ENCODE measurements around the gene DTWD1.
"Not testable (repeated sequence)": the region's sequence is repeated elsewhere in the genome, so short reads cannot be mapped to it uniquely, and the experiment has no call there.

Gene DTWD1

GRCh38 chr15:49620658-49621368 lies at the start of gene DTWD1, which contains the start of gene FAM227B:
Gene DTWD1, plus strand, starts transcription at chr15:49621048. Its CDS starts 4,120 bp downstream, at chr15:49625168.
Gene FAM227B, minus strand, starts transcription at chr15:49620818. Its CDS starts 5,647 bp downstream, at chr15:49615171.
- peak; percentile 85 to 86 for DNase-seq (ENCODE audit: low read depth in 1 of 2, low spot score in 1 of 2)

GRCh38 chr15:49573421-49573820 lies 47.4 kb upstream of the DTWD1 start:
- DNase-seq (ENCODE audit: low read depth in 1 of 2, low spot score in 1 of 2), result no peak

GRCh38 chr15:49589030-49589429 lies 31.8 kb upstream of the DTWD1 start:
- DNase-seq (ENCODE audit: low read depth in 1 of 2, low spot score in 1 of 2), result no peak

- DNase-seq (ENCODE audit: low read depth in 1 of 2, low spot score in 1 of 2), result not testable (repeated sequence)
Observed at GRCh38 chr15:49592829-49593316, 28.0 kb upstream of the DTWD1 start.

GRCh38 chr15:49604625-49605409 lies 16.0 kb upstream of the DTWD1 start:
- DNase-seq (ENCODE audit: low read depth in 1 of 2, low spot score in 1 of 2), result no peak

- no peak for DNase-seq (ENCODE audit: low read depth in 1 of 2, low spot score in 1 of 2)
Observed at GRCh38 chr15:49605588-49605987, 15.3 kb upstream of the DTWD1 start.

- DNase-seq (ENCODE audit: low read depth in 1 of 2, low spot score in 1 of 2), result no peak
Observed at GRCh38 chr15:49606594-49606993, 14.3 kb upstream of the DTWD1 start.

- DNase-seq (ENCODE audit: low read depth in 1 of 2, low spot score in 1 of 2), result no peak
Observed at GRCh38 chr15:49610157-49610918, 10.5 kb upstream of the DTWD1 start.

- DNase-seq (ENCODE audit: low read depth in 1 of 2, low spot score in 1 of 2), result not testable (repeated sequence)
Observed at GRCh38 chr15:49612240-49612639, 8.6 kb upstream of the DTWD1 start.

GRCh38 chr15:49619226-49619625 lies 1.6 kb upstream of the DTWD1 start:
- DNase-seq (ENCODE audit: low read depth in 1 of 2, low spot score in 1 of 2), result no peak

- DNase-seq (ENCODE audit: low read depth in 1 of 2, low spot score in 1 of 2), result no peak
Observed at GRCh38 chr15:49620199-49620598, 649 bp upstream of the DTWD1 start.

- DNase-seq (ENCODE audit: low read depth in 1 of 2, low spot score in 1 of 2), result no peak
Observed at GRCh38 chr15:49621401-49621811, 558 bp downstream of the DTWD1 start.

- no peak for DNase-seq (ENCODE audit: low read depth in 1 of 2, low spot score in 1 of 2)
Observed at GRCh38 chr15:49621887-49622286, 1.0 kb downstream of the DTWD1 start.

- DNase-seq (ENCODE audit: low read depth in 1 of 2, low spot score in 1 of 2), result no peak
Observed at GRCh38 chr15:49622561-49622960, 1.7 kb downstream of the DTWD1 start.

- no peak for DNase-seq (ENCODE audit: low read depth in 1 of 2, low spot score in 1 of 2)
Observed at GRCh38 chr15:49624056-49624455, 3.2 kb downstream of the DTWD1 start.

GRCh38 chr15:49625460-49626036 lies 4.7 kb downstream of the DTWD1 start:
- no peak for DNase-seq (ENCODE audit: low read depth in 1 of 2, low spot score in 1 of 2)

- DNase-seq (ENCODE audit: low read depth in 1 of 2, low spot score in 1 of 2), result no peak
Observed at GRCh38 chr15:49627407-49627877, 6.6 kb downstream of the DTWD1 start.

GRCh38 chr15:49628379-49628778 lies 7.5 kb downstream of the DTWD1 start:
- no peak for DNase-seq (ENCODE audit: low read depth in 1 of 2, low spot score in 1 of 2)

GRCh38 chr15:49637857-49638256 lies 17.0 kb downstream of the DTWD1 start:
- DNase-seq (ENCODE audit: low read depth in 1 of 2, low spot score in 1 of 2), result no peak

- DNase-seq (ENCODE audit: low read depth in 1 of 2, low spot score in 1 of 2), result no peak
Observed at GRCh38 chr15:49644364-49644794, 23.5 kb downstream of the DTWD1 start.

GRCh38 chr15:49645277-49645676 lies 24.4 kb downstream of the DTWD1 start:
- DNase-seq (ENCODE audit: low read depth in 1 of 2, low spot score in 1 of 2), result no peak
